Stomach (tissue), 19 donors: ENCODE data around the gene FCRL2. TPM values are rescaled to one million over a fixed set of nuclear protein-coding genes. Genes with fewer than 3 reads are reported as not detected.

Source experiments
- DNase-seq, 2 donors: peaks; one replicate each; pipeline versions ENCODE4 v3.0.0 to v3.0.0-alpha.2; 2013 to 2019
- H3K27ac ChIP-seq, 5 donors: fragments of 200-600 bp in 4 of 5; sonication (generic) in 4 of 5; one replicate each; pipeline ENCODE4 v1.5.1; 2013 to 2019; ENCODE audit warnings: mild to moderate bottlenecking in 1 of 5, moderate library complexity in 1 of 5
- H3K27me3 ChIP-seq, 3 donors: fragments of 200-600 bp; sonication (generic); one replicate each; pipeline ENCODE4 v1.5.1; 2017 to 2019; ENCODE audit warnings: mixed run types in 1 of 3
- H3K36me3 ChIP-seq, 4 donors: fragments of 200-600 bp; sonication (generic); 1 replicate in 3 of 4; 2 replicates in 1 of 4; pipeline ENCODE4 v1.5.1; 2016 to 2019
- H3K4me1 ChIP-seq, 4 donors: fragments of 200-600 bp; sonication (generic); one replicate each; pipeline ENCODE4 v1.5.1; 2016 to 2019
- H3K4me3 ChIP-seq, 4 donors: fragments of 200-600 bp; sonication (generic) in 3 of 4; one replicate each; pipeline ENCODE4 v1.5.1; 2016 to 2019; ENCODE audit warnings: mild to moderate bottlenecking in 1 of 4
- H3K9me3 ChIP-seq, 4 donors: fragments of 200-600 bp; sonication (generic); one replicate each; pipeline ENCODE4 v1.5.1; 2016 to 2019
- CTCF ChIP-seq, 7 experiments: fragments of 450-650 bp in 4 of 7; fragments of 200-600 bp in 3 of 7; sonication (generic) in 3 of 7; IDR thresholded peaks; one replicate each; pipeline ENCODE4 v1.5.1; 2016 to 2019; ENCODE audit warnings: antibody characterized with exemption in 7 of 7, control low read depth in 2 of 7, mild to moderate bottlenecking in 1 of 7
- EP300 ChIP-seq: sonication (generic); formaldehyde crosslinking; IDR thresholded peaks from one replicate; pipeline ENCODE4 v1.6.1; 2017; ENCODE audit warnings: antibody characterized with exemption
- POLR2A ChIP-seq, 4 donors: fragments of 450-650 bp; IDR thresholded peaks; one replicate each; pipeline ENCODE4 v1.6.1; 2016; ENCODE audit warnings: antibody characterized with exemption in 4 of 4, control low read depth in 2 of 4, mild to moderate bottlenecking in 1 of 4, moderate library complexity in 1 of 4
- POLR2AphosphoS5 ChIP-seq, 3 donors: sonication (generic); formaldehyde crosslinking; IDR thresholded peaks; one replicate each; pipeline ENCODE4 v1.6.1; 2016; ENCODE audit warnings: antibody characterized with exemption in 3 of 3
- WGBS, 5 donors: extraction: QIAGEN DNeasy Blood & Tissue Kit in 3 of 5; methylation state at CpG; one replicate each; pipeline versions ENCODE4 v1.1.5 to v1.1.7; 2013 to 2018; 5-methylcytosine and 5-hydroxymethylcytosine counted together
- intact Hi-C: fragments of 100-400 bp; cut with DNase I; formaldehyde crosslinking; loops from one replicate; pipeline ENCODE4 v1.15.1; 2023; ENCODE audit warnings: low total_unique reads
- long read RNA-seq, 10 donors: transcript quantifications; one replicate each; lab custom pipeline, GENCODE V29; 2026
- polyA plus RNA-seq, 3 donors: library from polyadenylated mRNA; stranded (reverse); fragments of 200-250 nt; gene quantifications; one replicate each; pipeline ENCODE4 v1.2.3, GENCODE V29; 2013
- total RNA-seq, 5 donors: library from RNA; depleted of rRNA; stranded (reverse); fragments of >200 nt; gene quantifications; one replicate each; pipeline versions ENCODE4 v1.1.0 to v1.2.3, GENCODE V29; 2014 to 2016
- donor health status: healthy with polysubstance abuse.
- donor health status: Bipolar disorder and iron deficiency.
- donor health status: healthy.

The FCRL2 gene
- 1 to 10 TPM in 1 of 5 donors, under 1 TPM in 1, not detected in 3; 0.73 to 2.5 TPM for total RNA-seq
- 1 to 10 TPM in 1 of 3 donors, under 1 TPM in 2; 0.37 to 1.8 (median 0.90) TPM for polyA plus RNA-seq
- long read RNA-seq, donor 1, result 0 reads
- long read RNA-seq, donor 2, result 0 reads
- long read RNA-seq, donor 3, result 0 reads
- long read RNA-seq, donor 4, result 0 reads
- long read RNA-seq, donor 5, result 0 reads
- long read RNA-seq, donor 6, result 0 reads
- long read RNA-seq, donor 7, result 0 reads
- long read RNA-seq, donor 8, result 0 reads
- long read RNA-seq, donor 9, result 0 reads
- long read RNA-seq, donor 10, result 0 reads

GRCh38 chr1:157776971-157777391, at the start of gene FCRL2:
TSS of gene FCRL2 (minus strand) at chr1:157777132. CDS start at chr1:157777073, 59 bp downstream.
- Histone ChIP-seq H3K36me3 (no peaks in the 10 kb centered on the region), H3K4me3 (no peak within 1 kb of the TSS), H3K4me1 (no peaks in the 10 kb centered on the region), H3K9me3 (no peaks in the 10 kb centered on the region), H3K27me3 (no peaks in the 10 kb centered on the region), H3K27ac (no peak within 1 kb of the TSS)
- WGBS, 5 donors, result 74 to 89% (median 83%) methylated on average over 1 of the region's 1 CpG
- DNase-seq, result no peak
- TF ChIP-seq EP300 (no peak), POLR2AphosphoS5 (IDR thresholded peaks at IDR 0.05) (no peak), POLR2A (IDR thresholded peaks at IDR 0.05) (no peak), CTCF (IDR thresholded peaks at IDR 0.05) (no peak)
- intact Hi-C loops, result no loop called here

- Histone ChIP-seq H3K27ac (no peak overlapping the region), H3K4me1 (no peaks in the 10 kb centered on the region), H3K4me3 (no peak overlapping the region), H3K9me3 (no peaks in the 10 kb centered on the region), H3K27me3 (no peaks in the 10 kb centered on the region), H3K36me3 (no peaks in the 10 kb centered on the region)
- no peak for TF ChIP-seq POLR2AphosphoS5 (IDR thresholded peaks at IDR 0.05)
- TF ChIP-seq EP300, result no peak
- TF ChIP-seq POLR2A (IDR thresholded peaks at IDR 0.05), result no peak
- TF ChIP-seq CTCF (IDR thresholded peaks at IDR 0.05), result no peak
- intact Hi-C loops, result no loop called here
- no peak for DNase-seq
- 61 to 89% (median 76%) methylated on average over 2 of the region's 2 CpGs for WGBS, 5 donors
Observed at GRCh38 chr1:157820299-157820698, 43.4 kb upstream of the FCRL2 start.

DNA sequence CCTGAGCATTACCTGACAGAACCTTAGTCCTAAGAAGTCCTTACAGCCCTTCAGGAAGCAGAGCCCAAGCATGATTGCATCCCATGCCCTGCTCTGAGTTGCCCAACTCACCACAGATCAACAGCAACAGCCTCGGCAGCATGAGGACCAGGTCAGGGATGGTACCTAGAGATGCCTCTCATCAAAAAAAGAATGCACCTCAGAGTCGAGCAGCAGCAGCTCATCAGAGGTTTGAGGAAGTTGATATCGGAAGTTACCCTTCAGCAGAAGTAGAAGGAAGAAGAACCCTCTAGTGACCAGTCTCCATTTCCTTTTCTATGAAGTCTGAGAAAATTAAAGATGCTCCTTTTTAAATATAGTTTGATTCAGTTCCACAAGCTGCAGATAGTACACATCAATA, 43.0 kb upstream of the FCRL2 start, which contains the start of gene FCRL1:
Gene FCRL1 (minus strand): TSS at position 225 of the 400 bp plus-strand sequence. CDS start 83 bp downstream, at position 142.
- no peak for TF ChIP-seq EP300
- no peak for TF ChIP-seq POLR2A (IDR thresholded peaks at IDR 0.05)
- no peak for TF ChIP-seq POLR2AphosphoS5 (IDR thresholded peaks at IDR 0.05)
- TF ChIP-seq CTCF (IDR thresholded peaks at IDR 0.05), result no peak
- Histone ChIP-seq H3K36me3 (no peaks in the 10 kb centered on the region), H3K27ac (no peak within 1 kb of the TSS), H3K4me1 (no peaks in the 10 kb centered on the region), H3K9me3 (no peaks in the 10 kb centered on the region), H3K27me3 (no peaks in the 10 kb centered on the region), H3K4me3 (no peak within 1 kb of the TSS)
- intact Hi-C loops, result no loop called here
- WGBS, 5 donors, result 47 to 82% (median 62%) methylated on average over 3 of the region's 3 CpGs
- DNase-seq, result no peak

DNA sequence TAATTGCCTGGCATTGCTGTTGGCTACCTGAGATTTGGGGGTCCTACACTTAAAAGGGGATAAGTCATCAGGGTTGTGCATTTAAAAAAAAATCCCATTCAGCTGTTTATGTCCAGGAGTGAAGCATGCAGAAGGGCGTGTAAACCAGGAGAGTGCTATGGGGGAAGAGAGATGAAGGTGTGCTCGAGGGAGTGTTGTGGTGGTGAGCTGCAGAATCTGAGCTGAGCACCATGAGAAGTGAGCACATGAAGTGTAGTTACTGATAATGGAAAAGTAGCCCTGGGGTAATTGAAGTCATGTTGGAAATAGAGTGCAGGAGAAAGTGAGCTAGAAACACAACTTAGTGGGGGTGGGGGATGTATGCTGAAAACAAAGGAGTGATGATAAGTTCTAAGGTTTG, 42.3 kb upstream of the FCRL2 start:
- intact Hi-C loops, result no loop called here

More for the DNA sequence above, 42.3 kb upstream of the FCRL2 start:
- no peaks in the 10 kb centered on the region for H3K36me3 ChIP-seq
- no peak for TF ChIP-seq POLR2A (IDR thresholded peaks at IDR 0.05)
- no peak for TF ChIP-seq CTCF (IDR thresholded peaks at IDR 0.05)
- no peak for TF ChIP-seq EP300
- no peak for TF ChIP-seq POLR2AphosphoS5 (IDR thresholded peaks at IDR 0.05)
- no peaks in the 10 kb centered on the region for H3K27me3 ChIP-seq
- no peaks in the 10 kb centered on the region for H3K4me1 ChIP-seq
- H3K4me3 ChIP-seq, result no peak overlapping the region
- 68 to 80% (median 69%) methylated on average over 2 of the region's 2 CpGs for WGBS, 5 donors
- H3K9me3 ChIP-seq, result peaks cover 0 to 4% (median under 1%) of the 10 kb centered on the region in 4 donors
- DNase-seq, result no peak
- no peak overlapping the region for H3K27ac ChIP-seq
